ENCODE measurements around the gene USP20.

Gene USP20

DNA sequence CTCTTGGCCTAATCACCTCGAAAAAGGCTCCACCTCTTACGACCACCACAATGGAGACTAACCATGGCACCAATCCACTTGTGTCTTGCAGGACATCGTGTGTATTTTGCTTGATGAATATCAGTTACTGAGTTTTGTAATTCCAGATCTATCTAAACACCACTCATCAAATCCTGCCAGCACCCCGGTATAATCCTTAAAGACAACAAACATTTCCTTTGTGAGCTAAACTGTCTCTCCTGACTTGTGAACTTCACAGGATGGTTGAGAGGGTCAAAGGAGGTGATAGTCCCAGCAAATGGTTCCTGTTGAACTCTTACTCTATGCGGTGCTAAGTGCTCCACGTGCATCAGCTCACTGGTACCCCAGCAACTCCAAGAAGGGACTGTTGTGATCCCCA lies 36.3 kb upstream of the USP20 start:
- Histone ChIP-seq H3K27me3 (ENCODE audit: insufficient read depth, poor library complexity, severe bottlenecking) (no peaks in the 10 kb centered on the region), H3K27ac (ENCODE audit: poor library complexity, severe bottlenecking) (no peak overlapping the region), H3K9me3 (ENCODE audit: severe bottlenecking) (no peaks in the 10 kb centered on the region), H3K4me1 (ENCODE audit: insufficient read depth, poor library complexity, severe bottlenecking) (no peaks in the 10 kb centered on the region), H3K36me3 (ENCODE audit: low read depth) (no peaks in the 10 kb centered on the region), H3K4me3 (ENCODE audit: severe bottlenecking) (no peak overlapping the region)
- DNase-seq (ENCODE audit: low spot score), result no peak
- TF ChIP-seq, protein P1, sequence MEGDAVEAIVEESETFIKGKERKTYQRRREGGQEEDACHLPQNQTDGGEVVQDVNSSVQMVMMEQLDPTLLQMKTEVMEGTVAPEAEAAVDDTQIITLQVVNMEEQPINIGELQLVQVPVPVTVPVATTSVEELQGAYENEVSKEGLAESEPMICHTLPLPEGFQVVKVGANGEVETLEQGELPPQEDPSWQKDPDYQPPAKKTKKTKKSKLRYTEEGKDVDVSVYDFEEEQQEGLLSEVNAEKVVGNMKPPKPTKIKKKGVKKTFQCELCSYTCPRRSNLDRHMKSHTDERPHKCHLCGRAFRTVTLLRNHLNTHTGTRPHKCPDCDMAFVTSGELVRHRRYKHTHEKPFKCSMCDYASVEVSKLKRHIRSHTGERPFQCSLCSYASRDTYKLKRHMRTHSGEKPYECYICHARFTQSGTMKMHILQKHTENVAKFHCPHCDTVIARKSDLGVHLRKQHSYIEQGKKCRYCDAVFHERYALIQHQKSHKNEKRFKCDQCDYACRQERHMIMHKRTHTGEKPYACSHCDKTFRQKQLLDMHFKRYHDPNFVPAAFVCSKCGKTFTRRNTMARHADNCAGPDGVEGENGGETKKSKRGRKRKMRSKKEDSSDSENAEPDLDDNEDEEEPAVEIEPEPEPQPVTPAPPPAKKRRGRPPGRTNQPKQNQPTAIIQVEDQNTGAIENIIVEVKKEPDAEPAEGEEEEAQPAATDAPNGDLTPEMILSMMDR (IDR thresholded peaks at IDR 0.05; ENCODE audit: poor library complexity, severe bottlenecking), result no peak
- no peak for ATAC-seq (ENCODE audit: low read depth)

DNA sequence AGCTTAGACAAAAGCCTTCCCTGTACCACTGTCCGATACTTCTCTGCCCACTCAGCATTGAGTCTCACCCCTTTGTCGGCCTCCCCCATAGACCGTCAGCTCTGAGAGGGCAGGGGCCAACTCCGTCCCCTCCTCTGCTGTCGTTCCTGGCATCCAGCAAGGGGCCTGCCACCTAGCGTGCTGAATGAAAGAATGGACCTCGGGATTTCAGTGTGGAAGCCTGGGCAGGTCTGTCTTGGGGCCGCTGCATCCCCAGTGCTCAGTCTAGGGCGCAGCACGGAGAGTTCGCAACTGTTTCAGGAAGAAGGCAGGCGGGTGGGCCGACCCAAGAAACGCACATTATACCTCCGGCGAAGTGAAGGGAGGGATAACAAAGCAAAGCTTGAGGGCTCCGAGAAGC lies 33.8 kb upstream of the USP20 start:
- ATAC-seq (ENCODE audit: low read depth), result no peak
- H3K4me1 ChIP-seq (ENCODE audit: insufficient read depth, poor library complexity, severe bottlenecking), result no peaks in the 10 kb centered on the region
- H3K9me3 ChIP-seq (ENCODE audit: severe bottlenecking), result no peaks in the 10 kb centered on the region
- H3K36me3 ChIP-seq (ENCODE audit: low read depth), result 0 out of 2 replicates have a peak, but pooled peaks cover 8% of the 10 kb centered on the region
- no peak overlapping the region for H3K27ac ChIP-seq (ENCODE audit: poor library complexity, severe bottlenecking)
- no peak overlapping the region for H3K4me3 ChIP-seq (ENCODE audit: severe bottlenecking)
- DNase-seq (ENCODE audit: low spot score), result no peak
- TF ChIP-seq, protein P1 (IDR thresholded peaks at IDR 0.05; ENCODE audit: poor library complexity, severe bottlenecking), result no peak
- H3K27me3 ChIP-seq (ENCODE audit: insufficient read depth, poor library complexity, severe bottlenecking), result no peaks in the 10 kb centered on the region

DNA sequence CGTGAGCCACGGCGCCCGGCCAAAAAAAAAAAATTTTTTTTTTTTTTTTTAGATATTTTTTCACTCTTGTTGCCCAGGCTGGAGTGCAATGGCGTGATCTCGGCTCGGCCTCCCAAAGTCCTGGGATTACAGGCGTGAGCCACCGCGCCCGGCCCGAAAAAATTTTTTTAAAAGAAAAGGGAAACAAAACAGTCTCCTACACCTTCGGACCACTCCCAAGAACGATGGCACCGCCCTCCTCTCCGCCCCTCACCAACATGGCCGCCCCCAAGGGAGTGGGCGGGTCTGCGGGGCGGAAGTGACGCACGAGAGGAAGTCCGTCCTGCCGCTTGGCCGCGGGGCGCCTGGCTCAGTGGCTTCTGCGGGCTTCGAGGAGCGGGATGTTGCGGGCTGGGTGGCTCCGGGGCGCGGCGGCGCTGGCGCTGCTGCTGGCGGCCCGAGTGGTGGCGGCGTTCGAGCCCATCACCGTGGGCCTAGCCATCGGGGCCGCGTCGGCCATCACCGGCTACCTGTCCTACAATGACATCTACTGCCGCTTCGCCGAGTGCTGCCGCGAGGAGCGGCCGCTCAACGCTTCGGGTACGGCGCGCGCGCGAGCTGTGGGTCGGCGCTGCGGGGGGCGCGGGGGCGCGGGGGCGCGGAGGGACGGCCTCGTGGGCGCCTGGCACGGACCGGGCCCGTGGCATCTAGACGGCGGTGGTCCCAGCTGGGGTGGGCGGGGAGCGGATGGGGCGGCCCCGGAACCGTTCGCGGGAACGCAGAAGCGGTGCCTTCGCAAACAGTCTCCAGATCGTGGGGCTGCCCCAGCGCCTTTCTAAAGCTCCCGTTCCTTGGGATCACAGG lies 32.2 kb upstream of the USP20 start, which contains the start of gene TOR1B:
TSS of gene TOR1B (plus strand) at position 352 of the 843 bp plus-strand sequence. CDS start at position 381, 29 bp downstream.
- DNase-seq (ENCODE audit: low spot score), result peak; percentile 89
- H3K9me3 ChIP-seq (ENCODE audit: severe bottlenecking), result no peaks in the 10 kb centered on the region
- H3K4me1 ChIP-seq (ENCODE audit: insufficient read depth, poor library complexity, severe bottlenecking), result no peaks in the 10 kb centered on the region
- peaks cover 8% of the 10 kb centered on the region for H3K36me3 ChIP-seq (ENCODE audit: low read depth)
- H3K4me3 ChIP-seq (ENCODE audit: severe bottlenecking), result peak within 1 kb of the TSS; percentile 88
- no peaks in the 10 kb centered on the region for H3K27me3 ChIP-seq (ENCODE audit: insufficient read depth, poor library complexity, severe bottlenecking)
- peak within 1 kb of the TSS; percentile 34 for H3K27ac ChIP-seq (ENCODE audit: poor library complexity, severe bottlenecking)
- ATAC-seq (ENCODE audit: low read depth), result peak; percentile 93
- TF ChIP-seq, protein P1 (IDR thresholded peaks at IDR 0.05; ENCODE audit: poor library complexity, severe bottlenecking), result no peak

DNA sequence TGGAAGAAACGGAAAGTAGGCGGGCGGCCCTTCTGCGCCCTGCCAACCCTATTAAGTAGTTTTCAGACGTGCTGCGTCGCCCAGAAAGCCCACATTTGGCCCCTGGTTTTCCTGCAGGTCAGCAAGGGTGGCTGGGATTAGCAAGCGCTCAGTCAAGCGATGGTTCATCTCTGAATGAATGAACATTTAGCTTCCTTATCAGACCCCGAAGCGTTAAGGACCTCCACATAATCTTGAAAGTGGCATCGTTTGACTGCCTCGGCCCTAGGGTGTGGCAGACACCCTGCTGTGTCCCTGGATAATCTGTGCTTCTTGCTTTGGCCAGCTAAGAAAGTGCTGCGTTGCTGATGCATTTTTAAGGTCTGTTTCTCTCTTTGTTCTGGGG lies 31.6 kb upstream of the USP20 start:
- ATAC-seq (ENCODE audit: low read depth) (no peak; the same call in 1 of the 3 replicates), DNase-seq (ENCODE audit: low spot score) (no peak)
- Histone ChIP-seq H3K4me3 (ENCODE audit: severe bottlenecking) (peak overlapping the region; percentile 88), H3K4me1 (ENCODE audit: insufficient read depth, poor library complexity, severe bottlenecking) (no peaks in the 10 kb centered on the region), H3K27ac (ENCODE audit: poor library complexity, severe bottlenecking) (peak overlapping the region; percentile 34), H3K36me3 (ENCODE audit: low read depth) (peaks cover 9% of the 10 kb centered on the region), H3K9me3 (ENCODE audit: severe bottlenecking) (no peaks in the 10 kb centered on the region), H3K27me3 (ENCODE audit: insufficient read depth, poor library complexity, severe bottlenecking) (no peaks in the 10 kb centered on the region)
- TF ChIP-seq, protein P1 (IDR thresholded peaks at IDR 0.05; ENCODE audit: poor library complexity, severe bottlenecking), result no peak

DNA sequence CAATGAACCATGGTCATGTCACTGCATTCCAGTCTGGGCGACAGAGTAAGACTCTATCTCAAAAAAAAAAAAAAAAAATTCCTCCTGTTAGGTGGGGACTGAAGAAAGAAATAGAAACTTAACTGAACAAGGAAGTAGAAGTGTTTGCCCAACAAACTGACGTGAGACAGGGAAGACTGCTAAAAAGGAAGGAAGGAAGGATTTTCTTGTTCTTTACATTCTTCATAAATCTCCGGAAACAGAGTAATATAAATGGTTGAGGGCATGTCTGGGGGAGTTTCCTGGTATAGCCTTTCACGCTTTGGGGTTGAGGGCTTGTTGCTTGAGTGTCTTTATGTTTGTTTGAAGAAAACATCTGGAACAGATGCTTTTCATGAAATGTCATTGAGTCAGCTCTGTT lies 29.2 kb upstream of the USP20 start:
- Histone ChIP-seq H3K4me1 (ENCODE audit: insufficient read depth, poor library complexity, severe bottlenecking) (no peaks in the 10 kb centered on the region), H3K9me3 (ENCODE audit: severe bottlenecking) (no peaks in the 10 kb centered on the region), H3K4me3 (ENCODE audit: severe bottlenecking) (no peak overlapping the region), H3K27ac (ENCODE audit: poor library complexity, severe bottlenecking) (no peak overlapping the region), H3K36me3 (ENCODE audit: low read depth) (peaks cover 29% of the 10 kb centered on the region), H3K27me3 (ENCODE audit: insufficient read depth, poor library complexity, severe bottlenecking) (no peaks in the 10 kb centered on the region)
- DNase-seq (ENCODE audit: low spot score), result no peak
- TF ChIP-seq, protein P1 (IDR thresholded peaks at IDR 0.05; ENCODE audit: poor library complexity, severe bottlenecking), result no peak
- ATAC-seq (ENCODE audit: low read depth), result no peak
